ENCODE data around the gene GRK5.

Gene GRK5

GRCh38 chr10:119207366-119207666 lies at the start of gene GRK5:
GRK5 (plus strand) TSS chr10:119207571; CDS start chr10:119207918, 347 bp downstream.
- Histone ChIP-seq H3K36me3 (ENCODE audit: control insufficient read depth, insufficient read depth, low read length) (no peaks in the 10 kb centered on the region), H3K4me1 (ENCODE audit: control insufficient read depth, insufficient read depth, low read length) (peaks cover 26% of the 10 kb centered on the region), H3K27ac (ENCODE audit: low read depth, low read length) (peak within 1 kb of the TSS; percentile 77), H3K9ac (ENCODE audit: low read depth, low read length) (peak within 1 kb of the TSS; percentile 65; the same call in 1 of the 2 replicates), H3K9me3 (ENCODE audit: control insufficient read depth, insufficient read depth, low read length) (no peaks in the 10 kb centered on the region), H3K27me3 (ENCODE audit: control insufficient read depth, insufficient read depth, low read length) (peaks cover 18% of the 10 kb centered on the region), H3K4me3 (ENCODE audit: low read depth, low read length) (peak within 1 kb of the TSS; percentile 73)

- no peaks in the 10 kb centered on the region for H3K27me3 ChIP-seq (ENCODE audit: control insufficient read depth, insufficient read depth, low read length)
- H3K27ac ChIP-seq (ENCODE audit: low read depth, low read length), result no peak overlapping the region
- H3K4me3 ChIP-seq (ENCODE audit: low read depth, low read length), result no peak overlapping the region
- peaks cover 28% of the 10 kb centered on the region for H3K36me3 ChIP-seq (ENCODE audit: control insufficient read depth, insufficient read depth, low read length)
- no peak overlapping the region for H3K9ac ChIP-seq (ENCODE audit: low read depth, low read length)
- H3K9me3 ChIP-seq (ENCODE audit: control insufficient read depth, insufficient read depth, low read length), result no peaks in the 10 kb centered on the region
- H3K4me1 ChIP-seq (ENCODE audit: control insufficient read depth, insufficient read depth, low read length), result no peaks in the 10 kb centered on the region
These were observed 48.0 kb upstream of the GRK5 start for GRCh38 chr10:119159332-119159731.

- Histone ChIP-seq H3K4me3 (ENCODE audit: low read depth, low read length) (no peak overlapping the region), H3K27me3 (ENCODE audit: control insufficient read depth, insufficient read depth, low read length) (no peaks in the 10 kb centered on the region; the same call in 1 of the 2 replicates), H3K4me1 (ENCODE audit: control insufficient read depth, insufficient read depth, low read length) (peaks cover 8% of the 10 kb centered on the region), H3K9ac (ENCODE audit: low read depth, low read length) (no peak overlapping the region), H3K9me3 (ENCODE audit: control insufficient read depth, insufficient read depth, low read length) (no peaks in the 10 kb centered on the region), H3K36me3 (ENCODE audit: control insufficient read depth, insufficient read depth, low read length) (peaks cover 11% of the 10 kb centered on the region; the same call in 1 of the 2 replicates), H3K27ac (ENCODE audit: low read depth, low read length) (no peak overlapping the region)
These were observed 45.5 kb upstream of the GRK5 start for GRCh38 chr10:119161680-119162451.

GRCh38 chr10:119162452-119163092 lies 44.8 kb upstream of the GRK5 start:
- peaks cover 8% of the 10 kb centered on the region for H3K4me1 ChIP-seq (ENCODE audit: control insufficient read depth, insufficient read depth, low read length)
- no peak overlapping the region for H3K4me3 ChIP-seq (ENCODE audit: low read depth, low read length)
- no peak overlapping the region for H3K27ac ChIP-seq (ENCODE audit: low read depth, low read length)
- no peak overlapping the region for H3K9ac ChIP-seq (ENCODE audit: low read depth, low read length)
- peaks cover 14% of the 10 kb centered on the region for H3K36me3 ChIP-seq (ENCODE audit: control insufficient read depth, insufficient read depth, low read length)
- H3K9me3 ChIP-seq (ENCODE audit: control insufficient read depth, insufficient read depth, low read length), result no peaks in the 10 kb centered on the region
- H3K27me3 ChIP-seq (ENCODE audit: control insufficient read depth, insufficient read depth, low read length), result no peaks in the 10 kb centered on the region; the same call in 1 of the 2 replicates

GRCh38 chr10:119165171-119166117 lies 41.9 kb upstream of the GRK5 start, which contains the start of gene SFXN4:
SFXN4 (minus strand) TSS chr10:119165714; CDS start chr10:119165647, 67 bp downstream.
- peak within 1 kb of the TSS; percentile 59 for H3K27ac ChIP-seq (ENCODE audit: low read depth, low read length)
- H3K4me1 ChIP-seq (ENCODE audit: control insufficient read depth, insufficient read depth, low read length), result peaks cover 8% of the 10 kb centered on the region
- no peaks in the 10 kb centered on the region; the same call in 1 of the 2 replicates for H3K27me3 ChIP-seq (ENCODE audit: control insufficient read depth, insufficient read depth, low read length)
- H3K36me3 ChIP-seq (ENCODE audit: control insufficient read depth, insufficient read depth, low read length), result peaks cover 33% of the 10 kb centered on the region
- peak within 1 kb of the TSS; percentile 81 for H3K9ac ChIP-seq (ENCODE audit: low read depth, low read length)
- no peaks in the 10 kb centered on the region for H3K9me3 ChIP-seq (ENCODE audit: control insufficient read depth, insufficient read depth, low read length)
- peak within 1 kb of the TSS; percentile 86 for H3K4me3 ChIP-seq (ENCODE audit: low read depth, low read length)

- H3K4me3 ChIP-seq (ENCODE audit: low read depth, low read length), result peak overlapping the region; percentile 86
- peak overlapping the region; percentile 45 for H3K27ac ChIP-seq (ENCODE audit: low read depth, low read length)
- H3K36me3 ChIP-seq (ENCODE audit: control insufficient read depth, insufficient read depth, low read length), result peaks cover 37% of the 10 kb centered on the region
- peak overlapping the region; percentile 81 for H3K9ac ChIP-seq (ENCODE audit: low read depth, low read length)
- H3K4me1 ChIP-seq (ENCODE audit: control insufficient read depth, insufficient read depth, low read length), result peaks cover 8% of the 10 kb centered on the region
- no peaks in the 10 kb centered on the region for H3K9me3 ChIP-seq (ENCODE audit: control insufficient read depth, insufficient read depth, low read length)
- no peaks in the 10 kb centered on the region; the same call in 1 of the 2 replicates for H3K27me3 ChIP-seq (ENCODE audit: control insufficient read depth, insufficient read depth, low read length)
These were observed 41.3 kb upstream of the GRK5 start for GRCh38 chr10:119166118-119166500.

DNA sequence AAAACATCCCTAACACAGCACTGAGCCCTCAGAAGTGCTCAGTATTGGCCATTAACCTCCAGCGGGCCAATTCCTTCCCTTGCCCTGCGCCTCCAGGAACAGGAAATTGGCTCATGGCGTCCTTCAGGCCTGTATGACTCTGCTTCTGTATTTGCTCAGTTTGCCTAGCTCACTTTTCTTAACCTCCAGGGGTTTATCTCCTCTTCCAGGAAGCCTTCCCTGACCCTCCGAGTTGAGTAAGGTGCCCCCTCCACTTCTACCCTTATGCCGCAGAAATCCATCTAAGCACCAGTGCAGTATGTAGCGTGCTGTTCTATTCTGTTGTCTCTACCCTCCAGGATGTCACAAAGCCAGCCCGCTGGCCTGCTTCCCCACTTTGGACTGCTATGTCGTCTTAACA lies 40.8 kb upstream of the GRK5 start:
- Histone ChIP-seq H3K27me3 (ENCODE audit: control insufficient read depth, insufficient read depth, low read length) (no peaks in the 10 kb centered on the region; the same call in 1 of the 2 replicates), H3K9ac (ENCODE audit: low read depth, low read length) (no peak overlapping the region), H3K4me1 (ENCODE audit: control insufficient read depth, insufficient read depth, low read length) (peaks cover 8% of the 10 kb centered on the region), H3K27ac (ENCODE audit: low read depth, low read length) (no peak overlapping the region), H3K4me3 (ENCODE audit: low read depth, low read length) (peak overlapping the region; percentile 86; the same call in 1 of the 2 replicates), H3K9me3 (ENCODE audit: control insufficient read depth, insufficient read depth, low read length) (no peaks in the 10 kb centered on the region), H3K36me3 (ENCODE audit: control insufficient read depth, insufficient read depth, low read length) (peaks cover 42% of the 10 kb centered on the region)

GRCh38 chr10:119167041-119167440 lies 40.3 kb upstream of the GRK5 start:
- Histone ChIP-seq H3K4me3 (ENCODE audit: low read depth, low read length) (no peak overlapping the region), H3K36me3 (ENCODE audit: control insufficient read depth, insufficient read depth, low read length) (peaks cover 46% of the 10 kb centered on the region), H3K27ac (ENCODE audit: low read depth, low read length) (no peak overlapping the region), H3K27me3 (ENCODE audit: control insufficient read depth, insufficient read depth, low read length) (no peaks in the 10 kb centered on the region; the same call in 1 of the 2 replicates), H3K9me3 (ENCODE audit: control insufficient read depth, insufficient read depth, low read length) (no peaks in the 10 kb centered on the region), H3K9ac (ENCODE audit: low read depth, low read length) (no peak overlapping the region), H3K4me1 (ENCODE audit: control insufficient read depth, insufficient read depth, low read length) (peaks cover 8% of the 10 kb centered on the region)

GRCh38 chr10:119174109-119174508 lies 33.3 kb upstream of the GRK5 start:
- Histone ChIP-seq H3K9ac (ENCODE audit: low read depth, low read length) (no peak overlapping the region), H3K27ac (ENCODE audit: low read depth, low read length) (no peak overlapping the region), H3K4me1 (ENCODE audit: control insufficient read depth, insufficient read depth, low read length) (peaks cover 4% of the 10 kb centered on the region), H3K9me3 (ENCODE audit: control insufficient read depth, insufficient read depth, low read length) (no peaks in the 10 kb centered on the region), H3K4me3 (ENCODE audit: low read depth, low read length) (no peak overlapping the region), H3K27me3 (ENCODE audit: control insufficient read depth, insufficient read depth, low read length) (no peaks in the 10 kb centered on the region), H3K36me3 (ENCODE audit: control insufficient read depth, insufficient read depth, low read length) (peaks cover 70% of the 10 kb centered on the region)

- H3K9me3 ChIP-seq (ENCODE audit: control insufficient read depth, insufficient read depth, low read length), result no peaks in the 10 kb centered on the region
- no peak overlapping the region for H3K9ac ChIP-seq (ENCODE audit: low read depth, low read length)
- no peaks in the 10 kb centered on the region for H3K27me3 ChIP-seq (ENCODE audit: control insufficient read depth, insufficient read depth, low read length)
- H3K27ac ChIP-seq (ENCODE audit: low read depth, low read length), result no peak overlapping the region
- H3K36me3 ChIP-seq (ENCODE audit: control insufficient read depth, insufficient read depth, low read length), result peaks cover 51% of the 10 kb centered on the region
- H3K4me3 ChIP-seq (ENCODE audit: low read depth, low read length), result no peak overlapping the region
- H3K4me1 ChIP-seq (ENCODE audit: control insufficient read depth, insufficient read depth, low read length), result peaks cover 4% of the 10 kb centered on the region
These were observed 31.2 kb upstream of the GRK5 start for GRCh38 chr10:119176166-119176565.
